Large intestine (tissue), 12 donors: ENCODE data around the gene NME7. TPM values are rescaled to one million over a fixed set of nuclear protein-coding genes. Genes with fewer than 3 reads are reported as not detected.
"Not testable (repeated sequence)": the region's sequence is repeated elsewhere in the genome, so short reads cannot be mapped to it uniquely, and the experiment has no call there.

Experiments used
- DNase-seq, 2 donors: peaks; one replicate each; pipeline versions ENCODE4 v3.0.0 to v3.0.0-alpha.2; 2013
- H3K27ac ChIP-seq: one replicate; pipeline ENCODE4 v1.5.1; 2013; ENCODE audit warnings: low read length
- H3K27me3 ChIP-seq: 2 replicates; pipeline ENCODE4 v1.6.1; 2013; ENCODE audit warnings: low read length; ENCODE audit not compliant: control insufficient read depth, insufficient read depth
- H3K36me3 ChIP-seq: 2 replicates; pipeline ENCODE4 v1.6.1; 2013; ENCODE audit warnings: low read length; ENCODE audit not compliant: control insufficient read depth, insufficient read depth
- H3K4me1 ChIP-seq: one replicate; pipeline ENCODE4 v1.6.1; 2013; ENCODE audit warnings: low read length; ENCODE audit not compliant: control insufficient read depth, insufficient read depth
- H3K4me3 ChIP-seq: one replicate; pipeline ENCODE4 v1.5.1; 2013; ENCODE audit warnings: low read length
- H3K9me3 ChIP-seq: one replicate; pipeline ENCODE4 v1.6.1; 2013; ENCODE audit warnings: mild to moderate bottlenecking, low read depth, low read length, moderate library complexity; ENCODE audit not compliant: control insufficient read depth
- WGBS: methylation state at CpG from one replicate; pipeline ENCODE4 v1.1.5; 2013; ENCODE audit warnings: low lambda C conversion rate; ENCODE audit not compliant: insufficient coverage; 5-methylcytosine and 5-hydroxymethylcytosine counted together
- long read RNA-seq, 11 donors: transcript quantifications; one replicate each; lab custom pipeline, GENCODE V29; 2026
- polyA plus RNA-seq: library from polyadenylated mRNA; unstranded; fragments of 120-200 nt; gene quantifications from one replicate; pipeline ENCODE4 v1.2.1, GENCODE V29; 2013

Gene NME7
- 24.2 TPM for polyA plus RNA-seq
- long read RNA-seq, donor 1, transcript NME7-201 (12 exons, 1,642 nt): major isoform, 6 of 166 reads
- long read RNA-seq, donor 1, partial matches to known transcripts: 159 of 166 reads
- long read RNA-seq, donor 1, other reads (novel, unspliced or antisense): 0 of 166 reads
- long read RNA-seq, donor 2, transcript NME7-201 (12 exons, 1,642 nt): major isoform, 10 of 24 reads
- long read RNA-seq, donor 2, partial matches to known transcripts: 12 of 24 reads
- long read RNA-seq, donor 2, other reads (novel, unspliced or antisense): 0 of 24 reads
- long read RNA-seq, donor 3: 0 reads
- long read RNA-seq, donor 4: 0 reads
- long read RNA-seq, donor 5, full-length matches to known transcripts: 6 of 6 reads
- long read RNA-seq, donor 5, partial matches to known transcripts: 0 of 6 reads
- long read RNA-seq, donor 5, other reads (novel, unspliced or antisense): 0 of 6 reads
- long read RNA-seq, donor 6, full-length matches to known transcripts: 15 of 15 reads
- long read RNA-seq, donor 6, partial matches to known transcripts: 0 of 15 reads
- long read RNA-seq, donor 6, other reads (novel, unspliced or antisense): 0 of 15 reads
- long read RNA-seq, donor 7, partial matches to known transcripts: 5 of 8 reads
- long read RNA-seq, donor 7, other reads (novel, unspliced or antisense): 0 of 8 reads
- long read RNA-seq, donor 8, transcript NME7-201 (12 exons, 1,642 nt): major isoform, 8 of 19 reads
- long read RNA-seq, donor 8, partial matches to known transcripts: 11 of 19 reads
- long read RNA-seq, donor 8, other reads (novel, unspliced or antisense): 0 of 19 reads
- long read RNA-seq, donor 9, partial matches to known transcripts: 0 of 3 reads
- long read RNA-seq, donor 9, other reads (novel, unspliced or antisense): 0 of 3 reads
- long read RNA-seq, donor 10, transcript NME7-201 (12 exons, 1,642 nt): major isoform, 7 of 12 reads
- long read RNA-seq, donor 10, partial matches to known transcripts: 5 of 12 reads
- long read RNA-seq, donor 10, other reads (novel, unspliced or antisense): 0 of 12 reads
- long read RNA-seq, donor 11, transcript NME7-201 (12 exons, 1,642 nt): major isoform, 5 of 13 reads
- long read RNA-seq, donor 11, partial matches to known transcripts: 8 of 13 reads
- long read RNA-seq, donor 11, other reads (novel, unspliced or antisense): 0 of 13 reads

- Histone ChIP-seq H3K27me3 (no peaks in the 10 kb centered on the region), H3K4me3 (peak within 1 kb of the TSS; percentile 68), H3K36me3 (peaks cover 18% of the 10 kb centered on the region), H3K4me1 (peaks cover 2% of the 10 kb centered on the region), H3K9me3 (no peaks in the 10 kb centered on the region), H3K27ac (peak within 1 kb of the TSS; percentile 86)
- peak; percentile 97 to 98 for DNase-seq
- no CpG with 5 or more reads among the region's 37 CpGs for WGBS
Observed at GRCh38 chr1:169367686-169368405, at the start of gene NME7, which contains the start of gene BLZF1. TSS of gene NME7 (minus strand) at chr1:169367797. CDS start at chr1:169367710, 87 bp downstream. TSS of gene BLZF1 (plus strand) at chr1:169368195. CDS start at chr1:169369523, 1,328 bp downstream.

- Histone ChIP-seq H3K27ac (no peak overlapping the region), H3K27me3 (no peaks in the 10 kb centered on the region), H3K36me3 (no peaks in the 10 kb centered on the region), H3K4me1 (no peaks in the 10 kb centered on the region), H3K4me3 (no peak overlapping the region), H3K9me3 (no peaks in the 10 kb centered on the region)
- no CpG with 5 or more reads among the region's 2 CpGs for WGBS
- no peak for DNase-seq
Observed at GRCh38 chr1:169414952-169415351, 47.4 kb upstream of the NME7 start.

- not testable (repeated sequence) for DNase-seq, H3K27ac ChIP-seq, H3K27me3 ChIP-seq, H3K9me3 ChIP-seq, H3K4me3 ChIP-seq, H3K36me3 ChIP-seq, H3K4me1 ChIP-seq
- WGBS: no CpG with 5 or more reads among the region's 5 CpGs
Observed at GRCh38 chr1:169408340-169408739, 40.7 kb upstream of the NME7 start.

GRCh38 chr1:169402578-169402977, 35.0 kb upstream of the NME7 start:
- not testable (repeated sequence) for H3K9me3 ChIP-seq, H3K27ac ChIP-seq, H3K36me3 ChIP-seq, H3K4me3 ChIP-seq, H3K27me3 ChIP-seq, DNase-seq, H3K4me1 ChIP-seq
- no CpG with 5 or more reads among the region's 1 CpG for WGBS

GRCh38 chr1:169395955-169396354, 28.4 kb upstream of the NME7 start:
- H3K9me3 ChIP-seq: no peaks in the 10 kb centered on the region
- DNase-seq: no peak
- no peak overlapping the region for H3K27ac ChIP-seq
- no peaks in the 10 kb centered on the region for H3K4me1 ChIP-seq
- WGBS: 100% methylated on average over 1 of the region's 3 CpGs
- peaks cover 17% of the 10 kb centered on the region for H3K36me3 ChIP-seq
- no peak overlapping the region for H3K4me3 ChIP-seq
- no peaks in the 10 kb centered on the region for H3K27me3 ChIP-seq

- Histone ChIP-seq H3K36me3 (peaks cover 30% of the 10 kb centered on the region), H3K27ac (no peak overlapping the region)
- WGBS: no CpG with 5 or more reads among the region's 1 CpG
Observed at GRCh38 chr1:169392406-169392805, 24.8 kb upstream of the NME7 start.

GRCh38 chr1:169390303-169390702, 22.7 kb upstream of the NME7 start:
- H3K4me1 ChIP-seq: peaks cover 4% of the 10 kb centered on the region
- H3K27ac ChIP-seq: no peak overlapping the region
- H3K36me3 ChIP-seq: peaks cover 31% of the 10 kb centered on the region
- no peaks in the 10 kb centered on the region for H3K27me3 ChIP-seq
- no peaks in the 10 kb centered on the region for H3K9me3 ChIP-seq
- no peak for DNase-seq
- no peak overlapping the region for H3K4me3 ChIP-seq

More at GRCh38 chr1:169392406-169392805, 24.8 kb upstream of the NME7 start:
- no peaks in the 10 kb centered on the region for H3K9me3 ChIP-seq
- no peaks in the 10 kb centered on the region for H3K4me1 ChIP-seq
- DNase-seq: no peak
- H3K4me3 ChIP-seq: no peak overlapping the region
- no peaks in the 10 kb centered on the region for H3K27me3 ChIP-seq

- no peaks in the 10 kb centered on the region for H3K27me3 ChIP-seq
- H3K27ac ChIP-seq: no peak overlapping the region
- DNase-seq: peak in 1 of 2 donors; percentile 11
- H3K4me3 ChIP-seq: no peak overlapping the region
- H3K9me3 ChIP-seq: no peaks in the 10 kb centered on the region
- peaks cover 40% of the 10 kb centered on the region for H3K36me3 ChIP-seq
- H3K4me1 ChIP-seq: peaks cover 4% of the 10 kb centered on the region
Observed at GRCh38 chr1:169387399-169387798, 19.8 kb upstream of the NME7 start.

- Histone ChIP-seq H3K27ac (no peak overlapping the region), H3K27me3 (no peaks in the 10 kb centered on the region), H3K36me3 (peaks cover 32% of the 10 kb centered on the region), H3K4me1 (peaks cover 4% of the 10 kb centered on the region), H3K9me3 (no peaks in the 10 kb centered on the region), H3K4me3 (no peak overlapping the region)
- peak in 1 of 2 donors; percentile 31 for DNase-seq
- 71% methylated on average over 4 of the region's 4 CpGs for WGBS
Observed at GRCh38 chr1:169383449-169383848, 15.9 kb upstream of the NME7 start.

GRCh38 chr1:169381162-169381561, 13.6 kb upstream of the NME7 start:
- Histone ChIP-seq H3K4me1 (no peaks in the 10 kb centered on the region), H3K36me3 (peaks cover 41% of the 10 kb centered on the region), H3K27ac (no peak overlapping the region), H3K27me3 (no peaks in the 10 kb centered on the region), H3K9me3 (no peaks in the 10 kb centered on the region), H3K4me3 (no peak overlapping the region)
- DNase-seq: no peak
